Measurements from ENCODE around the gene ELOB. TPM values are rescaled to one million over a fixed set of nuclear protein-coding genes. Genes with fewer than 3 reads are reported as not detected.

Gene ELOB
- total RNA-seq, 5 donors from 2014 or later (not counting 1 experiment from before 2014, with no cell fraction given) = 71.8 to 153 (median 131) TPM

DNA sequence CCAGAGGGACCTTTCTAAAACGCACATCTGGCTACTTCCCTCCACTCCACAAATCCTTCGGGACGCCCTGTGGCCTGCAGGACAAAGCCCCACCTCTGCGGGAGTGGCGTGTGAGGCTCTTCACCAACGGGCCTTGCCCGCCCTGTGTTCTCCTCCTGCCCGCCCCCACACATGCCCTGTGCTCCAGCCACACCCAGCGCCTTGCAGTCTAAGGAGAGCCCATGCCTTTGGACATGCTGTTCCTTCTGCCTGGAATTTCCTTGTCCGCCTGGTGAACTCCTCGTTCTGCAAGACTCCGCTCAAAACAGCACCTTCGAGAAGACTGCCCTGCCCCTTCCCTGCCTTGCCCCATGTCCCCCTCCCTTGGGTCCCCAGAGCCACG lies 7.4 kb downstream of the ELOB start:
- ATAC-seq (replicated peaks in 1 of 4) = peak in 1 of 4 experiments; percentile 8
- peak overlapping the region in 2 of 3 donors; percentile 25 to 33 for H3K4me3 Mint-ChIP-seq
- Histone ChIP-seq H3K36me3 (ENCODE audit: control insufficient read depth in 2 of 2, extremely low read depth in 1 of 2, insufficient read depth in 1 of 2, low read length in 1 of 2) (peaks cover 34 to 94% of the 10 kb centered on the region in 2 donors), H3K27me3 (replicated peaks in 1 of 2; ENCODE audit: control insufficient read depth in 2 of 2, extremely low read depth in 1 of 2, insufficient read depth in 2 of 2, low read length in 1 of 2) (no peaks in the 10 kb centered on the region), H3K27ac (ENCODE audit: low read length) (no peak overlapping the region), H3K9me3 (no peaks in the 10 kb centered on the region), H3K4me3 (ENCODE audit: control insufficient read depth in 1 of 2, extremely low read depth in 1 of 2, low read length in 1 of 2) (no peak overlapping the region), H3K4me1 (ENCODE audit: control insufficient read depth in 1 of 2, extremely low read depth in 1 of 2, insufficient read depth in 2 of 2, low read length in 2 of 2) (peaks cover 0 to 25% of the 10 kb centered on the region in 2 experiments)
- no peak for DNase-seq
- H3K27me3 Mint-ChIP-seq = no peaks in the 10 kb centered on the region
- peaks cover 32 to 55% (median 34%) of the 10 kb centered on the region in 3 donors for H3K4me1 Mint-ChIP-seq
- ChIA-PET CTCF (no interaction called here), POLR2A (no interaction called here)
- no peaks in the 10 kb centered on the region for H3K9me3 Mint-ChIP-seq
- H3K36me3 Mint-ChIP-seq = peaks cover 65% of the 10 kb centered on the region
- H3K27ac Mint-ChIP-seq = peak overlapping the region; percentile 63 to 73
- WGBS (ENCODE audit: insufficient coverage) = 87% methylated on average over 13 of the region's 14 CpGs

DNA sequence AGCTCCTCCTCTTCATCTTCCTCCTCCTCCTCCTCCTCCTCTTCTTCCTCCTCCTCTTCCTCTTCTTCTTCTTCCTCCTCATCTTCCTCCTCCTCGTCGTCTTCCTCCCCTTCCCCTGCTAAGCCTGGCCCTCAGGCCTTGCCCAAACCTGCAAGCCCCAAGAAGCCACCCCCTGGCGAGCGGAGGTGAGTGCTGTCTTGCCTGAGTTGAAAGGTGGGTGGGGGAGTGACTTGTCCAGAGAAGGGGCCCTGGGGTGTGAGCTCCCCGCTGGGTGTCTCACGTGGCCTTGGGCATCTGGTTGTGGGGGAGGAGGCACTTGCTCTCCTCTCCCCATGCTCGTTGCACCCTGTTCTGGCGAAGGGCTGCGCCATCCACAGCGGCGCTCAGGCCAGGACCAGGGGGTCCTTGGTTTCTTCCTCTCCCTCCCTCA lies 8.0 kb downstream of the ELOB start:
- Histone ChIP-seq H3K4me1 (ENCODE audit: control insufficient read depth in 1 of 2, extremely low read depth in 1 of 2, insufficient read depth in 2 of 2, low read length in 2 of 2) (peaks cover 0 to 25% of the 10 kb centered on the region in 2 experiments), H3K36me3 (ENCODE audit: control insufficient read depth in 2 of 2, extremely low read depth in 1 of 2, insufficient read depth in 1 of 2, low read length in 1 of 2) (peaks cover 34 to 96% of the 10 kb centered on the region in 2 donors), H3K4me3 (ENCODE audit: control insufficient read depth in 1 of 2, extremely low read depth in 1 of 2, low read length in 1 of 2) (no peak overlapping the region), H3K27ac (ENCODE audit: low read length) (no peak overlapping the region), H3K27me3 (replicated peaks in 1 of 2; ENCODE audit: control insufficient read depth in 2 of 2, extremely low read depth in 1 of 2, insufficient read depth in 2 of 2, low read length in 1 of 2) (no peaks in the 10 kb centered on the region), H3K9me3 (no peaks in the 10 kb centered on the region)
- ATAC-seq (replicated peaks in 1 of 4) (peak in 1 of 4 experiments; percentile 3), DNase-seq (no peak)
- ChIA-PET CTCF (no interaction called here), POLR2A (interaction anchor here in 1 of 2 donors (0.6 kb wide), 1 partner anchor 506 kb away, joined by 3 read pairs; no protein-coding TSS in a partner anchor)
- H3K9me3 Mint-ChIP-seq = no peaks in the 10 kb centered on the region
- peaks cover 68% of the 10 kb centered on the region for H3K36me3 Mint-ChIP-seq
- WGBS (ENCODE audit: insufficient coverage) = 96% methylated on average over 4 of the region's 11 CpGs
- peaks cover 28 to 55% (median 30%) of the 10 kb centered on the region in 3 donors for H3K4me1 Mint-ChIP-seq
- H3K27me3 Mint-ChIP-seq = no peaks in the 10 kb centered on the region
- peak overlapping the region in 1 of 3 donors; percentile 33 for H3K4me3 Mint-ChIP-seq
- H3K27ac Mint-ChIP-seq = peak overlapping the region in 1 of 2 donors; percentile 73

DNA sequence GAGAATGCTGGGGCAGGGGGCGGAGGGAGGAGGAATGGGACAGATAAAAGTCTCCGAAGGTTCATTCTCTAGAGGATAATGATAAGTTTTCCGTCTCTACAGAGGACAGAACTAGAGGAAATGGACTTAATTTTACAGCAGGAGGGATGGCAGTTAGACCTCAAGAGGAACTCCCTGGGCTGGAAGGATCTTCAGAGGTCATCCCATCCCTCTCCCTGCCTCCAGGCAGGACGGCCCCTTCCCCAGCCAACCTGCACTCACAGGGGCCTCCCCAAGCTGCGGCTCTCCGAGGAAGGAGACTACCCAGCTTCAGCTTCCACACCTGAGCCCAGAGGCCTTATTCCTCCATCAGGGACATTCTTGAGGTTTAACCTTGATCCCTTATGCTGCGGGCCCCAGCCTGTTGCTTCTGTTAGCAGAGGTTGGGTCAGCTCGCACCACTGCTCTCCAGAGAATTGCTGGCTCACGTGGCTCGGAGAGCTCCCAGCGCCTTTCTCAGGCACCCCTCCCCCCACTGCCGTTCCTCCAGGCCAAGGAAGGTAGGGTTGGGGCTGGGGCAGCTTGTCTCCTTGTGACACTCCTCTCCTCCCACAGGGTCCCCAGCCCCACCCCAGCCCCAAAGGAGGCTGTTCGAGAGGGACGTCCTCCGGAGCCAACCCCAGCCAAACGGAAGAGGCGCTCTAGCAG lies 8.5 kb downstream of the ELOB start:
- peak overlapping the region in 1 of 3 donors; percentile 51 for H3K4me3 Mint-ChIP-seq
- Histone ChIP-seq H3K9me3 (no peaks in the 10 kb centered on the region), H3K4me3 (ENCODE audit: control insufficient read depth in 1 of 2, extremely low read depth in 1 of 2, low read length in 1 of 2) (no peak overlapping the region), H3K27ac (ENCODE audit: low read length) (no peak overlapping the region), H3K36me3 (ENCODE audit: control insufficient read depth in 2 of 2, extremely low read depth in 1 of 2, insufficient read depth in 1 of 2, low read length in 1 of 2) (peaks cover 34 to 99% of the 10 kb centered on the region in 2 donors), H3K27me3 (replicated peaks in 1 of 2; ENCODE audit: control insufficient read depth in 2 of 2, extremely low read depth in 1 of 2, insufficient read depth in 2 of 2, low read length in 1 of 2) (no peaks in the 10 kb centered on the region), H3K4me1 (ENCODE audit: control insufficient read depth in 1 of 2, extremely low read depth in 1 of 2, insufficient read depth in 2 of 2, low read length in 2 of 2) (peaks cover 0 to 23% of the 10 kb centered on the region in 2 experiments)
- ATAC-seq (replicated peaks in 1 of 4) = no peak
- WGBS (ENCODE audit: insufficient coverage) = 88% methylated on average over 9 of the region's 17 CpGs
- H3K27me3 Mint-ChIP-seq = no peaks in the 10 kb centered on the region
- H3K27ac Mint-ChIP-seq = peak overlapping the region in 1 of 2 donors; percentile 66
- no peak for DNase-seq
- POLR2A ChIA-PET = interaction anchor here (0.6 to 0.7 kb wide), 3 partner anchors 10 to 505 kb away, joined by 3 to 10 read pairs (median 4); no protein-coding TSS in a partner anchor
- CTCF ChIA-PET = no interaction called here
- peaks cover 74% of the 10 kb centered on the region for H3K36me3 Mint-ChIP-seq
- peaks cover 22 to 55% (median 26%) of the 10 kb centered on the region in 3 donors for H3K4me1 Mint-ChIP-seq
- H3K9me3 Mint-ChIP-seq = no peaks in the 10 kb centered on the region

DNA sequence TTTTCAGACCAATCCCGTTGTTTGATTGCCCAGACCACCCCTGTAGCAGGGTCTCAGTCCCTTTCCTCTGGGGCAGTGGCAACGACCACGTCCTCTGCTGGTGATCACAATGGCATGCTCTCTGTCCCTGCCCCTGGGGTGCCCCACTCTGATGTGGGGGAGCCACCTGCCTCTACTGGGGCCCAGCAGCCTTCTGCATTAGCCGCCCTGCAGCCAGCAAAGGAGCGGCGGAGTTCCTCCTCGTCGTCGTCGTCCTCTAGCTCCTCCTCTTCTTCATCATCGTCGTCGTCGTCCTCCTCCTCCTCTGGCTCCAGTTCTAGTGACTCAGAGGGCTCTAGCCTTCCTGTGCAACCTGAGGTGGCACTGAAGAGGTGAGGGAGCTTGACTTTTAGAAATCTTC lies 9.2 kb downstream of the ELOB start:
- 98% methylated on average over 6 of the region's 14 CpGs for WGBS (ENCODE audit: insufficient coverage)
- H3K27me3 ChIP-seq (replicated peaks in 1 of 2; ENCODE audit: control insufficient read depth in 2 of 2, extremely low read depth in 1 of 2, insufficient read depth in 2 of 2, low read length in 1 of 2) = no peaks in the 10 kb centered on the region
- POLR2A ChIA-PET = interaction anchor here (0.5 to 2.0 kb wide), 4 partner anchors 10 to 15 kb away, joined by 4 to 13 read pairs (median 8); no protein-coding TSS in a partner anchor
- no peak overlapping the region for H3K27ac ChIP-seq (ENCODE audit: low read length)
- peaks cover 0 to 22% of the 10 kb centered on the region in 2 experiments for H3K4me1 ChIP-seq (ENCODE audit: control insufficient read depth in 1 of 2, extremely low read depth in 1 of 2, insufficient read depth in 2 of 2, low read length in 2 of 2)
- H3K4me3 ChIP-seq (ENCODE audit: control insufficient read depth in 1 of 2, extremely low read depth in 1 of 2, low read length in 1 of 2) = no peak overlapping the region
- no peaks in the 10 kb centered on the region for H3K9me3 ChIP-seq
- no peaks in the 10 kb centered on the region for H3K27me3 Mint-ChIP-seq
- H3K36me3 Mint-ChIP-seq = peaks cover 80% of the 10 kb centered on the region
- ATAC-seq (replicated peaks in 1 of 4) (no peak), DNase-seq (no peak)
- H3K4me1 Mint-ChIP-seq = peaks cover 19 to 57% (median 22%) of the 10 kb centered on the region in 3 donors
- peaks cover 36 to 100% of the 10 kb centered on the region in 2 donors for H3K36me3 ChIP-seq (ENCODE audit: control insufficient read depth in 2 of 2, extremely low read depth in 1 of 2, insufficient read depth in 1 of 2, low read length in 1 of 2)
- CTCF ChIA-PET = interaction anchor here in 1 of 2 donors (0.6 kb wide), 1 partner anchor 19 kb away, joined by 5 read pairs; no protein-coding TSS in a partner anchor
- no peaks in the 10 kb centered on the region for H3K9me3 Mint-ChIP-seq
- no peak overlapping the region for H3K27ac Mint-ChIP-seq
- H3K4me3 Mint-ChIP-seq = peak overlapping the region in 1 of 3 donors; percentile 51

DNA sequence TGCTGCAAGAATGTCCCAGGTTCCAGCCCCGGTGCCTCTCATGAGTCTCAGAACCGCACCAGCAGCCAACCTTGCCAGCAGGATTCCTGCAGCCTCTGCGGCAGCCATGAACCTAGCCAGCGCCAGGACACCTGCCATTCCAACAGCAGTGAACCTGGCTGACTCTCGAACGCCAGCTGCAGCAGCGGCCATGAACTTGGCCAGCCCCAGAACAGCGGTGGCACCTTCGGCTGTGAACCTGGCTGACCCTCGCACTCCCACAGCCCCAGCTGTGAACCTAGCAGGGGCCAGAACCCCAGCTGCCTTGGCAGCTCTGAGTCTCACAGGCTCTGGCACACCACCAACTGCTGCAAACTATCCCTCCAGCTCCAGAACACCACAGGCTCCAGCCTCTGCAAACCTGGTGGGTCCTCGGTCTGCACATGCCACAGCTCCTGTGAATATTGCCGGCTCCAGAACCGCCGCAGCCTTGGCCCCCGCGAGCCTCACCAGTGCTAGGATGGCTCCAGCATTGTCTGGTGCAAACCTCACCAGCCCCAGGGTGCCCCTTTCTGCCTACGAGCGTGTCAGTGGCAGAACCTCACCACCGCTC lies 9.8 kb downstream of the ELOB start:
- Mint-ChIP-seq H3K36me3 (peaks cover 82% of the 10 kb centered on the region), H3K27ac (no peak overlapping the region), H3K4me1 (peaks cover 14 to 57% (median 20%) of the 10 kb centered on the region in 3 donors), H3K4me3 (peak overlapping the region in 1 of 3 donors; percentile 51), H3K9me3 (no peaks in the 10 kb centered on the region), H3K27me3 (no peaks in the 10 kb centered on the region)
- ChIA-PET CTCF (no interaction called here), POLR2A (interaction anchor here in 1 of 2 donors (2.0 kb wide), 1 partner anchor 10 kb away, joined by 13 read pairs; no protein-coding TSS in a partner anchor)
- Histone ChIP-seq H3K9me3 (no peaks in the 10 kb centered on the region), H3K36me3 (ENCODE audit: control insufficient read depth in 2 of 2, extremely low read depth in 1 of 2, insufficient read depth in 1 of 2, low read length in 1 of 2) (peaks cover 35 to 100% of the 10 kb centered on the region in 2 donors), H3K4me1 (ENCODE audit: control insufficient read depth in 1 of 2, extremely low read depth in 1 of 2, insufficient read depth in 2 of 2, low read length in 2 of 2) (peaks cover 0 to 22% of the 10 kb centered on the region in 2 experiments), H3K27ac (ENCODE audit: low read length) (no peak overlapping the region), H3K4me3 (ENCODE audit: control insufficient read depth in 1 of 2, extremely low read depth in 1 of 2, low read length in 1 of 2) (no peak overlapping the region), H3K27me3 (replicated peaks in 1 of 2; ENCODE audit: control insufficient read depth in 2 of 2, extremely low read depth in 1 of 2, insufficient read depth in 2 of 2, low read length in 1 of 2) (no peaks in the 10 kb centered on the region)
- DNase-seq = no peak
- no peak for ATAC-seq (replicated peaks in 1 of 4)
- 96% methylated on average over 19 of the region's 19 CpGs for WGBS (ENCODE audit: insufficient coverage)

DNA sequence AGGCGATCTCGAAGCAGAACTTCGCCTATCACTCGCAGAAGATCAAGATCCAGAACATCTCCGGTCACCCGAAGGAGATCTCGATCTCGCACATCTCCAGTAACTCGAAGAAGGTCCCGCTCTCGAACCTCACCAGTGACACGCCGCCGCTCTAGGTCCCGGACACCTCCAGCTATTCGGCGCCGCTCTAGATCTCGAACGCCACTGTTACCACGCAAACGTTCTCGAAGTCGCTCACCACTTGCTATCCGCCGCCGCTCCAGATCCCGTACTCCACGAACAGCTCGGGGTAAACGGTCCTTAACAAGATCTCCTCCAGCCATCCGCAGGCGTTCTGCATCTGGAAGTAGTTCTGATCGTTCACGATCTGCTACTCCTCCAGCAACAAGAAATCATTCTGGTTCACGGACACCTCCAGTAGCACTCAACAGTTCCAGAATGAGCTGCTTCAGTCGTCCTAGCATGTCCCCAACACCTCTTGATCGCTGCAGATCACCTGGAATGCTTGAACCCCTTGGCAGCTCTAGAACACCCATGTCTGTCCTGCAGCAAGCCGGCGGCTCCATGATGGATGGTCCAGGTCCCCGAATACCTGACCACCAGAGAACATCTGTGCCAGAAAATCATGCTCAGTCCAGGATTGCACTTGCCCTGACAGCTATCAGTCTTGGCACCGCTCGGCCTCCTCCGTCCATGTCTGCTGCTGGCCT lies 10.5 kb downstream of the ELOB start:
- Mint-ChIP-seq H3K4me3 (peak overlapping the region in 1 of 3 donors; percentile 40), H3K9me3 (no peaks in the 10 kb centered on the region), H3K27ac (no peak overlapping the region), H3K4me1 (peaks cover 12 to 59% (median 18%) of the 10 kb centered on the region in 3 donors), H3K27me3 (no peaks in the 10 kb centered on the region), H3K36me3 (peaks cover 86% of the 10 kb centered on the region)
- no peak for DNase-seq
- no peaks in the 10 kb centered on the region for H3K9me3 ChIP-seq
- no peak overlapping the region for H3K27ac ChIP-seq (ENCODE audit: low read length)
- ChIA-PET CTCF (no interaction called here), POLR2A (interaction anchor here in 1 of 2 donors (2.0 kb wide), 1 partner anchor 9 kb away, joined by 13 read pairs; no protein-coding TSS in a partner anchor)
- no peak for ATAC-seq (replicated peaks in 1 of 4)
- 97% methylated on average over 44 of the region's 44 CpGs for WGBS (ENCODE audit: insufficient coverage)
- no peaks in the 10 kb centered on the region for H3K27me3 ChIP-seq (replicated peaks in 1 of 2; ENCODE audit: control insufficient read depth in 2 of 2, extremely low read depth in 1 of 2, insufficient read depth in 2 of 2, low read length in 1 of 2)
- peaks cover 0 to 22% of the 10 kb centered on the region in 2 experiments for H3K4me1 ChIP-seq (ENCODE audit: control insufficient read depth in 1 of 2, extremely low read depth in 1 of 2, insufficient read depth in 2 of 2, low read length in 2 of 2)
- no peak overlapping the region for H3K4me3 ChIP-seq (ENCODE audit: control insufficient read depth in 1 of 2, extremely low read depth in 1 of 2, low read length in 1 of 2)
- H3K36me3 ChIP-seq (ENCODE audit: control insufficient read depth in 2 of 2, extremely low read depth in 1 of 2, insufficient read depth in 1 of 2, low read length in 1 of 2) = peaks cover 28 to 100% of the 10 kb centered on the region in 2 donors
